ENCODE results near the gene F12. TPM values are rescaled to one million over a fixed set of nuclear protein-coding genes. Genes with fewer than 3 reads are reported as not detected.

Gene F12
- total RNA-seq, 1 experiment from 2014 or later = 16.5 TPM

- BruUV-seq (replicated peaks) = no TSS peak
- no peak for TF ChIP-seq CTCF (IDR thresholded peaks at IDR 0.05; ENCODE audit: unreplicated experiment)
- intact Hi-C loops (cut with micrococcal nuclease) = no loop called here
- CTCF ChIA-PET = interaction anchor here (0.7 to 14.3 kb wide), 10 partner anchors 12 to 316 kb away, joined by 3 to 134 read pairs (median 6); partner anchors contain the start of genes DDX41, F12 and PRR7
- H3K4me1 Mint-ChIP-seq (ENCODE audit: insufficient read depth, unreplicated experiment) = peaks cover 25% of the 10 kb centered on the region
- peak overlapping the region; percentile 99 for H3K27ac Mint-ChIP-seq (ENCODE audit: low read depth, unreplicated experiment)
- POLR2A ChIA-PET = interaction anchor here (0.6 to 12.5 kb wide), 8 partner anchors 17 to 1631 kb away, joined by 3 to 217 read pairs (median 18); partner anchors contain the start of genes PRR7 and RGS14
- no peak for DNase-seq (ENCODE audit: unreplicated experiment)
- H3K36me3 Mint-ChIP-seq (ENCODE audit: insufficient read depth, unreplicated experiment) = peaks cover 55% of the 10 kb centered on the region
- H3K4me3 Mint-ChIP-seq (ENCODE audit: unreplicated experiment) = peak overlapping the region; percentile 89
- no peaks in the 10 kb centered on the region for H3K9me3 Mint-ChIP-seq (ENCODE audit: unreplicated experiment)
- no peaks in the 10 kb centered on the region for H3K27me3 Mint-ChIP-seq (ENCODE audit: insufficient read depth, unreplicated experiment)
These were observed 18.7 kb upstream of the F12 start for GRCh38 chr5:177427919-177428573.

GRCh38 chr5:177427211-177427822, 18.0 kb upstream of the F12 start:
- Mint-ChIP-seq H3K27me3 (ENCODE audit: insufficient read depth, unreplicated experiment) (no peaks in the 10 kb centered on the region), H3K36me3 (ENCODE audit: insufficient read depth, unreplicated experiment) (peaks cover 48% of the 10 kb centered on the region), H3K4me3 (ENCODE audit: unreplicated experiment) (peak overlapping the region; percentile 89), H3K4me1 (ENCODE audit: insufficient read depth, unreplicated experiment) (peaks cover 25% of the 10 kb centered on the region), H3K9me3 (ENCODE audit: unreplicated experiment) (no peaks in the 10 kb centered on the region), H3K27ac (ENCODE audit: low read depth, unreplicated experiment) (peak overlapping the region; percentile 99)
- POLR2A ChIA-PET = interaction anchor here (0.6 to 12.5 kb wide), 19 partner anchors 10 to 1630 kb away, joined by 3 to 217 read pairs (median 7); partner anchors contain the start of genes DDX41, PDLIM7, PRR7 and RGS14
- intact Hi-C loops (cut with micrococcal nuclease) = no loop called here
- DNase-seq (ENCODE audit: unreplicated experiment) = no peak
- CTCF ChIA-PET = interaction anchor here (0.7 to 14.3 kb wide), 7 partner anchors 17 to 315 kb away, joined by 3 to 134 read pairs (median 8); partner anchors contain the start of genes F12 and PRR7
- TSS peak; percentile 64 for BruUV-seq (replicated peaks)
- no peak for TF ChIP-seq CTCF (IDR thresholded peaks at IDR 0.05; ENCODE audit: unreplicated experiment)

GRCh38 chr5:177426566-177427210, 17.3 kb upstream of the F12 start, which contains the start of gene GRK6:
GRK6 (plus strand) TSS chr5:177426676; CDS start chr5:177426846, 170 bp downstream.
- Mint-ChIP-seq H3K36me3 (ENCODE audit: insufficient read depth, unreplicated experiment) (peaks cover 44% of the 10 kb centered on the region), H3K27ac (ENCODE audit: low read depth, unreplicated experiment) (peak within 1 kb of the TSS; percentile 99), H3K27me3 (ENCODE audit: insufficient read depth, unreplicated experiment) (no peaks in the 10 kb centered on the region), H3K4me1 (ENCODE audit: insufficient read depth, unreplicated experiment) (peaks cover 25% of the 10 kb centered on the region), H3K9me3 (ENCODE audit: unreplicated experiment) (no peaks in the 10 kb centered on the region), H3K4me3 (ENCODE audit: unreplicated experiment) (peak within 1 kb of the TSS; percentile 89)
- intact Hi-C loops (cut with micrococcal nuclease) = loop anchor here (1.0 kb wide), 4 partner anchors 21 to 36 kb away; no protein-coding TSS in a partner anchor
- ChIA-PET CTCF (interaction anchor here (0.7 to 14.3 kb wide), 7 partner anchors 18 to 314 kb away, joined by 3 to 134 read pairs (median 8); partner anchors contain the start of genes F12 and PRR7), POLR2A (interaction anchor here (0.7 to 12.5 kb wide), 24 partner anchors 9 to 1038 kb away, joined by 3 to 217 read pairs (median 6); partner anchors contain the start of genes DDX41, HIGD2A, LMAN2 and NOP16)
- no peak for TF ChIP-seq CTCF (IDR thresholded peaks at IDR 0.05; ENCODE audit: unreplicated experiment)
- DNase-seq (ENCODE audit: unreplicated experiment) = peak; percentile 68
- BruUV-seq (replicated peaks) = no TSS peak
